Activated CD8-positive, alpha-beta memory T cell treated with anti-CD3 and anti-CD28 coated beads for 24 hours (primary cell): ENCODE data around the gene FYB1.
"Not testable (repeated sequence)": the region's sequence is repeated elsewhere in the genome, so short reads cannot be mapped to it uniquely, and the experiment has no call there.

Experiments
- DNase-seq: peaks from one replicate; pipeline ENCODE4 v3.0.0-alpha.2; 2020

FYB1 gene, protein sequence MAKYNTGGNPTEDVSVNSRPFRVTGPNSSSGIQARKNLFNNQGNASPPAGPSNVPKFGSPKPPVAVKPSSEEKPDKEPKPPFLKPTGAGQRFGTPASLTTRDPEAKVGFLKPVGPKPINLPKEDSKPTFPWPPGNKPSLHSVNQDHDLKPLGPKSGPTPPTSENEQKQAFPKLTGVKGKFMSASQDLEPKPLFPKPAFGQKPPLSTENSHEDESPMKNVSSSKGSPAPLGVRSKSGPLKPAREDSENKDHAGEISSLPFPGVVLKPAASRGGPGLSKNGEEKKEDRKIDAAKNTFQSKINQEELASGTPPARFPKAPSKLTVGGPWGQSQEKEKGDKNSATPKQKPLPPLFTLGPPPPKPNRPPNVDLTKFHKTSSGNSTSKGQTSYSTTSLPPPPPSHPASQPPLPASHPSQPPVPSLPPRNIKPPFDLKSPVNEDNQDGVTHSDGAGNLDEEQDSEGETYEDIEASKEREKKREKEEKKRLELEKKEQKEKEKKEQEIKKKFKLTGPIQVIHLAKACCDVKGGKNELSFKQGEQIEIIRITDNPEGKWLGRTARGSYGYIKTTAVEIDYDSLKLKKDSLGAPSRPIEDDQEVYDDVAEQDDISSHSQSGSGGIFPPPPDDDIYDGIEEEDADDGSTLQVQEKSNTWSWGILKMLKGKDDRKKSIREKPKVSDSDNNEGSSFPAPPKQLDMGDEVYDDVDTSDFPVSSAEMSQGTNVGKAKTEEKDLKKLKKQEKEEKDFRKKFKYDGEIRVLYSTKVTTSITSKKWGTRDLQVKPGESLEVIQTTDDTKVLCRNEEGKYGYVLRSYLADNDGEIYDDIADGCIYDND

DNA sequence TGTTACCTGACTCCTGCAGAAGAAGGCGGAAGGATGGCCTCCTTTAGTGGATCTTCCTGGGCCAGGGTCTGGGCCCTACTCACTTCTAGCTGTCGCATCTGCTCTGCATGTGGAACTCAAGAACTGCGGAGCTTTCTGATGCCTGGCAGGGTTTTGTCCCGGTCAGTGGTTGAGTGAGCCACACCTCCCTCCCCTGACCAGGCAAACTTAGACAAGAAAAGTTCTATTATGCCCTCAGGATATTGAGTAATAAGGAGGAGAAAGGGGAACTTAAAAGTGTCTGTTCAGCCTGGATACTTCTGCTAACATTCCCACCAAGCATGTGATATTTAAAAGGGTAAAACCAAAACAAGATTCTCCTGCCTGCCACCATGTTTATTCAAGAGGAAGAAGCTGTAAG is at the start of gene FYB1:
Gene FYB1, minus strand, starts transcription at position 127 of the 400 bp plus-strand sequence. CDS start 16,603 bp downstream, outside the sequence.
- DNase-seq = no peak

- no peak for DNase-seq
Measured at GRCh38 chr5:39267186-39267585, 47.8 kb upstream of the FYB1 start.

GRCh38 chr5:39266442-39266841 is 47.1 kb upstream of the FYB1 start:
- no peak for DNase-seq

DNA sequence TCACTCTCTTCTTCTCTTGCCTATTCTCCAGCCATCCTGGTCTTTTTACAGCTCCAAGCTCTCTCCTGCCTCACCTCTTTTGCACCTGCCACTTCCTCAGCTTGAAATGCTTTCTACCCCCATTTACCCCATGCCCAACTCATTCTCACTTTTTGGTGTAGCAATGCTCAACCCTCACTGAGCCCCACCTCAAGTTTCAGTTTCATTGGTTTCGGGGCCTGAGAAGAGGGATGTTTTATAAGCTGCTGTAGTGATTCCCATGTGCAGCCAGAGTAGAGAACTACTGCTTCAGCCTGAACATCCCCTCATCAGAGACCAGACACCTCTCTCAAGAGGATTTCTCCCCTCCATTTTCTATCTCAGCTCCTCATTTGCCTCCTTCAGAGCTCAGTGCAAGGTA is 45.2 kb upstream of the FYB1 start:
- no peak for DNase-seq

GRCh38 chr5:39262981-39263380 is 43.6 kb upstream of the FYB1 start:
- no peak for DNase-seq

DNA sequence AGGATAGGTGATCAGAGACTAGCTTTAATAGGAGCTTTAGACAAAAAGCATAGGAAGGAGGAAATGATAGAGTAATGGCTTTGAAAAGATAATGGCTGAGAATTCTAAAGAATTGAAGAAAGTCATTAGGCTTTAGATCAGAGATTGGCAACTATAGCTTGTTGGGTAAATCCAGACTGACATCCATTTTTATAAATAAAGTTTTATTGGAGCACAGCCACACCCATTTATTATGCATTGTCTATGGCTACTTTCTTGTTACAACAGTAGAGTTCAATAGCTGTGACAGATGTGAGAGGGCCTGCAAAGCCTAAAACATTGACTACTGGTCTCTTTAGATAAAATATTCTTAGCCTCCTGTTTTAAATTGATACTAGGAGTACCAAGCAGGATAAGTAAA is 40.7 kb upstream of the FYB1 start:
- DNase-seq = no peak

DNA sequence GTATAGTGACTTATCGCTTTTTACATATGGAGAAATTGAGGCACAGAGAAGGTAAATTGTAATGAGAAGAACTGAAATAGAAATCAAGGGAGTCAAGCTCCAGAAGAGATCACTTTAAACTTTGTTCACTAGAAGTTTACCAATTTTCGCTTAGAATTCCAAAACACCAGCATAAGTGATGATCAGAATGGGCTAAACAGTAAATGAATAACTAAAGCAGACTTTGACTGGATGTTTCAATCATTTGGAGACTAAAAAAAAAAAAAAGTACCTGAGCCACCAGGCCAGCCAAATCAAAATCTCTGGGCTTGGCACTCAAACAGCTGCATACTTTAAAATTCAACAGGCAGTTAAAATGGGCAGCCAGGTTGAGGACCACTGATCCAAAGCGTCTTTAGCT is 38.2 kb upstream of the FYB1 start:
- DNase-seq = no peak

DNA sequence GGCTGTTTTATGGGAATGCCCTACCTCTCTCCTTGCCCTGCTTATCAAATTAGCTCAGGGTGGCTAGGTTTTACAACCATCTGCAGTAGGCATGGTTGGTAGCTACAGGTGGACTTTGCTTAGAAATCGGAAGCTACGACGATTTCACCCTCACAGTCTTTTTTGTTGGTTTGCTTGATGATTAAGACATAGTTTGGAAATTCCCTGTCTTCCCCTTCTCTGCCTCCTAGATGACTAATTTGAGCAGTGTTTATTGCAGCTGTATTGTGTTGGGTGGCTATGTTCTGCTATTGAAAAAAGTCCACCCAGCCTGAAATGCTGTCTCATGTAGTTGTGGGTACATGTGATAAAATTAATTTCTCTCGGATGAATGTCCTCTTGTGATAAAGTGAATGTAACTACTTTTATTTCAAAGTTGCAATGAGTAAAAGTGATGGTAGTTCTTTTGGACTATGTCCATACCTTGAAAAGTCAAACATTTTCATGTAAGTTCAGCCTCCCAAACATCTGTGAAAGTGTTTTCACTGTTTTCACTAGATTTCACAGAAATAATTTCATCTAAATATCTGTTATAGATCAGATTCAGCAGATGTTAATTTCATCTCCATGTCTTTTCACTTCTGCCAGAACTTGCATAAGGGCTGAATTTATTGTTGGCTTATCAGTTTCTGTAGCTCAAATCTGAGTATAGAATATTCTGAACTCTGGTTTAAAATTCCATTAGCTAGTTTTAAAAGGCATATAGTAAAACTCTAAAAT is 37.3 kb upstream of the FYB1 start:
- DNase-seq = no peak

GRCh38 chr5:39255406-39255805 is 36.0 kb upstream of the FYB1 start:
- DNase-seq = no peak

- DNase-seq = no peak
Measured at GRCh38 chr5:39254671-39255070, 35.3 kb upstream of the FYB1 start.

DNA sequence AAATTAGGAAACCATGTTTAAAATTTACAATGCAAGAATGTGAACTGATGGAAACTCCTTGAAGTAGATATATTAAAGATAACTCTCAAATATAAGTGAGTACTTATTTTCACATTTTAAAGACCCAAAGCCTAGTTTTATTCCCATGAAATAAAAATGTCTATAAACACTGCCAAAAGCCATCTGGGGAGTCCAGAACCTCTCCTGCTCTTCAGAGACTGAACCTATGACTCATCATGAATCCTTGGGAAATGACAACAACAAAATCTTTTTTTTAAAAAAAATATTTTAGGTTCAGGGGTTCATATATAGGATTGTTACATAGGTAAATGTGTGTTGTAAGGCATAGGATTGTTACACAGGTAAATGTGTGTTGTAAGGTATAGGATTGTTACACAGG is 33.8 kb upstream of the FYB1 start:
- no peak for DNase-seq

GRCh38 chr5:39249564-39250274 is 30.4 kb upstream of the FYB1 start:
- no peak for DNase-seq

- DNase-seq = no peak
Measured at GRCh38 chr5:39249069-39249468, 29.7 kb upstream of the FYB1 start.

DNA sequence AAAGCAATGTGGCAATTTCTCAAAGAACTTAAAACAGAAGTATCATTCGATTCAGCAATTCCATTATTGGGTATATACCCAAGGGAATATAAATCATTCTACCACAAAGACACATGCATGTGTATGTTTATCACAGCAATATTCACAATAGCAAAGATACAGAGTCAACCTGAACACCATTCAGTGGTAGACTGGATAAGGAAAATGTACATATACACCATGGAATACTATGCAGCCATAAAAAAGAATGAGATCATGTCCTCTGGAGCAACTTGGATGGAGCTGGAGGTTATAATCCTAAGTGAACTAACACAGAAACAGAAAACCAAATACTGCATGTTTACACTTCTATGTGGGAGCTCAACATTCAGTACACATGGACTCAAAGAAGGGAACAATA is 21.4 kb upstream of the FYB1 start:
- no peak for DNase-seq

- DNase-seq = no peak
Measured at GRCh38 chr5:39238366-39239105, 19.2 kb upstream of the FYB1 start.

GRCh38 chr5:39236718-39237117 is 17.4 kb upstream of the FYB1 start:
- no peak for DNase-seq

DNA sequence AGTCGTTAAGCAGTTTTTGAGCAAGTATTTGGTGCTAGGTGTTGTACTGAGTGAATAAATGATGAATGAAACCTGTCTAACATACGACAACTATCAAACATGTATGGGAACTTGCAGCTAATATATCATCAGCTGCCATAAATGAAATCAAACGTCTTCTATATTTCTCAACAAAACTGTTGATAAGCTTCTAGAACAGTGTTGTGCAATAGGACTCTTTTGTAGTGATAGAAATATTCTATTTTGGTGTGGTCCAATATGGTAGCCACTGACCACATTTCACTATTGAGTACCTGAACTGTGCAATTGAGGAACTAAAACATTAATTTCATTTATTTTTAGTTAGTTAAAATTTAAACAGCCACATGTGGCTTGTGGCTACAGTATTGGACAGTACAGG is 16.3 kb upstream of the FYB1 start:
- no peak for DNase-seq

DNA sequence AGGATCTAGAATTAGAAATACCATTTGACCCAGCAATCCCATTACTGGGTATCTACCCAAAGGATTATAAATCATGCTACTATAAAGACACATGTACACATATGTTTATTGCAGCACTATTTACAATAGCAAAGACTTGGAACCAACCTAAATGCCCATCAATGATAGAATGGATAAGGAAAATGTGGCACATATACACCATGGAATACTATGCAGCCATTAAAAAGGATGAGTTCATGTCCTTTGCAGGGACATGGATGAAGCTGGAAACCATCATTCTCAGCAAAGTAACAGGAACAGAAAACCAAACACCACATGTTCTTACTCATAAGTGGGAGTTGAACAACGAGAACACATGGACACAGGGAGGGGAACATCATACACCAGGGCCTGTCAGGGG is 15.1 kb upstream of the FYB1 start:
- DNase-seq = not testable (repeated sequence)

DNA sequence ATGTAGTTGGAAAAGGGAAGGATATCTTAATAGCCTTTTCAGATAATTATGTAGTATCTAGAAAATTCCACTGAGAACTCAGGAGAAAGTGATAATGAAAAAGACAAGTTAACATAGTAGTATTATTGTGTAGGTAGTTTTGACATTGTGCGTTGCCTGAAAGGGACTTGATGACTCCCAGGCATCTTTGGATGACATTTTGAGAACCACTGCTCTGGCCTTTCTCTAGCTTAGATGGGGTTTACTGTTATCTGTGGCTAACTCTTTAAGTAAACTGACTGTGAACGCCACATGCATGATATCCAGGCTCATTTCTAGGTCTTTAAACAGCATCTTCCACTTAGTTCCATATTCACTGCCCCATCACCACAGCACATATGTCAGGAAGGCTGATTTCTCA is 14.4 kb upstream of the FYB1 start:
- no peak for DNase-seq

- DNase-seq = no peak
Measured at GRCh38 chr5:39231705-39232525, 12.6 kb upstream of the FYB1 start.

DNA sequence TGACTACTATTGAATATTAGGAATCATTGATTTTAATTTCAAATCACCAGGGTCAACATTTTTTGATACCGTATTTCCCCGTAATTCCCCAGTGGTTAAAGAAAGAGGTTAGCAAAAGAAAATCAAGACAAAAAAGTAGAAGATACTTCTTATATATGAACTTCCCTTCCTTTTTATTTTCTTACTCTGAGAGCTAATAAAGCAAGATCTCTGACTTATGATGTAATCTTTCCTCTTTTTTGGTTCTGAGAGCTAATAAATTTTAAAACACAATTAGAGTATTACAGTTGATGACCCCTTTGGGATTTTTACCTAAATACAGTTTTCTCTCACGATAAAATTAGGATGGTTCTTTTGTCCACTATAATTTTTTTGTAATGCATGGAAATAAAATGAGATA is 9.2 kb upstream of the FYB1 start:
- no peak for DNase-seq
